Left lung (tissue), 10 donors: ENCODE data around the gene ELMO2. TPM values are rescaled to one million over a fixed set of nuclear protein-coding genes. Genes with fewer than 3 reads are reported as not detected.
A peak's percentile ranks its signal among the peaks of the same experiment; 100 is the strongest.

Experiments used
- ATAC-seq: fragments of 200-7000 bp; cut with Tn5 transposase; one replicate; pipeline ENCODE4 v1.9.1; 2020; ENCODE audit warnings: moderate library complexity
- DNase-seq, 4 donors: peaks; one replicate each; pipeline ENCODE4 v3.0.0-alpha.2; 2013 to 2020
- H3K27ac ChIP-seq, 2 donors: fragments of 200-600 bp; sonication (generic) in 1 of 2; one replicate each; pipeline versions ENCODE4 v1.5.0 to v1.8.0; 2020 to 2021
- H3K27me3 ChIP-seq, 2 donors: fragments of 200-600 bp; sonication (generic) in 1 of 2; one replicate each; pipeline versions ENCODE4 v1.5.0 to v1.8.0; 2020 to 2021
- H3K36me3 ChIP-seq, 2 donors: fragments of 200-600 bp; sonication (generic) in 1 of 2; one replicate each; pipeline versions ENCODE4 v1.5.0 to v1.8.0; 2020 to 2021
- H3K4me1 ChIP-seq, 2 donors: fragments of 200-600 bp; one replicate each; pipeline ENCODE4 v1.8.0; 2021
- H3K4me3 ChIP-seq, 2 donors: fragments of 200-600 bp; sonication (generic) in 1 of 2; one replicate each; pipeline versions ENCODE4 v1.5.0 to v1.8.0; 2020 to 2021; ENCODE audit warnings: mild to moderate bottlenecking in 1 of 2
- H3K9me3 ChIP-seq, 2 donors: fragments of 200-600 bp; sonication (generic) in 1 of 2; one replicate each; pipeline versions ENCODE4 v1.5.0 to v1.8.0; 2020 to 2021
- CTCF ChIP-seq, 2 donors: fragments of 200-600 bp; sonication (generic) in 1 of 2; IDR thresholded peaks; one replicate each; pipeline versions ENCODE4 v1.5.0 to v1.8.0; 2021; ENCODE audit warnings: antibody characterized with exemption in 2 of 2
- intact Hi-C, 2 donors: fragments of 100-400 bp; cut with DNase I; formaldehyde crosslinking; loops; one replicate each; pipeline versions ENCODE4 v1.11.2 to v1.14.2; 2022
- polyA plus RNA-seq, 6 donors: library from polyadenylated mRNA; unstranded; fragments of 120-200 nt; gene quantifications; one replicate each; pipeline ENCODE4 v1.2.1, GENCODE V29; 2013; ENCODE audit not compliant: insufficient read length in 6 of 6
- total RNA-seq, 2 donors: library from RNA; stranded (reverse); fragmentation: NEBNext Ultra II Directional; extraction: Animal tissue kit (Norgen Biotek cat#: 25700); gene quantifications; one replicate each; pipeline ENCODE4 v1.2.1, GENCODE V29; 2021
- donor health status: DM: no; HTN: yes; CAD: no.
- donor health status: DM: no; HTN: no; CAD: no.

ELMO2 gene
- total and polyA plus RNA-seq, 8 donors, result 56.2 to 79.1 (median 60.5) TPM

GRCh38 chr20:46400828-46401477 is 5.5 kb downstream of the ELMO2 start:
- ATAC-seq (peak; percentile 8), DNase-seq (peak in 2 of 4 donors; percentile 12 to 24)
- Histone ChIP-seq H3K4me3 (no peak overlapping the region), H3K4me1 (peaks cover 53 to 97% of the 10 kb centered on the region in 2 donors), H3K36me3 (peaks cover 0 to 10% of the 10 kb centered on the region in 2 donors), H3K9me3 (no peaks in the 10 kb centered on the region), H3K27me3 (no peaks in the 10 kb centered on the region), H3K27ac (peak overlapping the region; percentile 82 to 88)
- TF ChIP-seq CTCF (IDR thresholded peaks at IDR 0.05), result no peak
- intact Hi-C loops, result no loop called here

GRCh38 chr20:46400253-46400652 is 6.2 kb downstream of the ELMO2 start:
- Histone ChIP-seq H3K4me1 (peaks cover 52 to 100% of the 10 kb centered on the region in 2 donors), H3K27me3 (no peaks in the 10 kb centered on the region), H3K27ac (peak overlapping the region; percentile 82 to 88), H3K4me3 (no peak overlapping the region), H3K36me3 (peaks cover 0 to 10% of the 10 kb centered on the region in 2 donors), H3K9me3 (no peaks in the 10 kb centered on the region)
- TF ChIP-seq CTCF (IDR thresholded peaks at IDR 0.05), result no peak
- ATAC-seq (peak; percentile 86), DNase-seq (peak in 2 of 4 donors; percentile 56 to 75)
- intact Hi-C loops, result no loop called here

DNA sequence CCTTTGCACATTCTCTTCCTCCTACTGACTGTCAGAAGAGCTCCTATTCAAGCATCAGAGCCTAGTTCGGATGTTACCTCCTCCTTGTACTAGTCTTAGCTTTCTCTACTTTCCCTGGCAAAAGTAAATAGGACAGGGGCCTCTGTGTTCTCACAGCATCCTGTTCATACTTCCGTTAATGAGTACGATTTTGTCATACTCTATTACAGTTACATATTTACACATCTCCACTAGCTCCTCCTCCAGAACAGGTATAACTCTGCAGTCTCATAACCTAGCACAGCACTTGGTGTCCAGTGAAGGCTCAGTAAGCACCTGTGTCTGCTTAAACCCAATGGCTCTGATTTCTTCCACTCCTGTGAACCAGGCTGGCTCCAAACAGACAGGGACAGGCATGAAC is 7.0 kb downstream of the ELMO2 start:
- ATAC-seq (peak; percentile 71), DNase-seq (no peak)
- H3K9me3 ChIP-seq, result no peaks in the 10 kb centered on the region
- H3K4me1 ChIP-seq, result peaks cover 47 to 100% of the 10 kb centered on the region in 2 donors
- intact Hi-C loops, result no loop called here
- TF ChIP-seq CTCF (IDR thresholded peaks at IDR 0.05), result no peak
- peak overlapping the region; percentile 82 to 88 for H3K27ac ChIP-seq
- H3K4me3 ChIP-seq, result no peak overlapping the region
- peaks cover 0 to 11% of the 10 kb centered on the region in 2 donors for H3K36me3 ChIP-seq
- no peaks in the 10 kb centered on the region for H3K27me3 ChIP-seq

GRCh38 chr20:46398963-46399362 is 7.5 kb downstream of the ELMO2 start:
- TF ChIP-seq CTCF (IDR thresholded peaks at IDR 0.05), result no peak
- intact Hi-C loops, result no loop called here
- H3K9me3 ChIP-seq, result no peaks in the 10 kb centered on the region
- H3K36me3 ChIP-seq, result peaks cover 0 to 15% of the 10 kb centered on the region in 2 donors
- H3K27me3 ChIP-seq, result no peaks in the 10 kb centered on the region
- peaks cover 42 to 100% of the 10 kb centered on the region in 2 donors for H3K4me1 ChIP-seq
- ATAC-seq (no peak), DNase-seq (no peak)
- H3K27ac ChIP-seq, result peak overlapping the region; percentile 82 to 88
- H3K4me3 ChIP-seq, result no peak overlapping the region

- Histone ChIP-seq H3K36me3 (peaks cover 0 to 43% of the 10 kb centered on the region in 2 donors), H3K9me3 (no peaks in the 10 kb centered on the region), H3K27me3 (no peaks in the 10 kb centered on the region), H3K4me3 (no peak overlapping the region), H3K4me1 (peaks cover 29 to 73% of the 10 kb centered on the region in 2 donors), H3K27ac (peak overlapping the region in 1 of 2 donors; percentile 24)
- ATAC-seq (no peak), DNase-seq (no peak)
- no peak for TF ChIP-seq CTCF (IDR thresholded peaks at IDR 0.05)
- intact Hi-C loops, result no loop called here
Measured at GRCh38 chr20:46396052-46396740, 10.2 kb downstream of the ELMO2 start.
